Thoracic aorta (tissue), 2 donors: ENCODE results near the gene TMEM229A. TPM values are rescaled to one million over a fixed set of nuclear protein-coding genes. Genes with fewer than 3 reads are reported as not detected.

Source experiments
- ATAC-seq: fragments of 150-250 bp; one replicate; pipeline ENCODE4 v1.8.0; 2017; ENCODE audit warnings: low read depth; ENCODE audit not compliant: insufficient number of reproducible peaks, low FRiP score
- DNase-seq: peaks from one replicate; pipeline ENCODE4 v3.0.0-alpha.2; 2020; ENCODE audit warnings: low spot score
- H3K27ac ChIP-seq, 2 donors: fragments of 200-600 bp; sonication (generic); 1 replicate in 1 of 2; 2 replicates in 1 of 2; pipeline ENCODE4 v1.5.1; 2016; ENCODE audit warnings: mild to moderate bottlenecking in 2 of 2, moderate library complexity in 2 of 2
- H3K27me3 ChIP-seq: fragments of 200-600 bp; sonication (generic); replicated peaks from 2 replicates; pipeline ENCODE4 v1.6.0; 2016; ENCODE audit warnings: mild to moderate bottlenecking; ENCODE audit not compliant: insufficient read depth
- H3K36me3 ChIP-seq: fragments of 200-600 bp; sonication (generic); one replicate; pipeline ENCODE4 v1.5.1; 2016
- H3K4me1 ChIP-seq, 2 donors: fragments of 200-600 bp; sonication (generic); 1 replicate in 1 of 2; 2 replicates in 1 of 2; pipeline versions ENCODE4 v1.5.1 to v1.6.0; 2016; ENCODE audit warnings: low read depth in 2 of 2, mild to moderate bottlenecking in 1 of 2; ENCODE audit not compliant: control insufficient read depth in 1 of 2
- H3K4me3 ChIP-seq: fragments of 200-600 bp; sonication (generic); 2 replicates; pipeline ENCODE4 v1.5.1; 2016; ENCODE audit warnings: mild to moderate bottlenecking
- H3K9me3 ChIP-seq: fragments of 200-600 bp; sonication (generic); 2 replicates; pipeline ENCODE4 v1.5.1; 2016
- total RNA-seq, 2 donors: library from RNA; depleted of rRNA; stranded (reverse); fragments of >200 nt; gene quantifications; one replicate each; pipeline versions ENCODE4 v1.1.0 to v1.2.3, GENCODE V29; 2016
- TF ChIP-seq, protein P1 (sequence below): fragments of 200-600 bp; sonication (generic); IDR thresholded peaks from one replicate; pipeline ENCODE4 v1.5.1; 2019; ENCODE audit warnings: antibody characterized with exemption

TMEM229A gene
- total RNA-seq, 2 donors from 2014 or later = not detected

DNA sequence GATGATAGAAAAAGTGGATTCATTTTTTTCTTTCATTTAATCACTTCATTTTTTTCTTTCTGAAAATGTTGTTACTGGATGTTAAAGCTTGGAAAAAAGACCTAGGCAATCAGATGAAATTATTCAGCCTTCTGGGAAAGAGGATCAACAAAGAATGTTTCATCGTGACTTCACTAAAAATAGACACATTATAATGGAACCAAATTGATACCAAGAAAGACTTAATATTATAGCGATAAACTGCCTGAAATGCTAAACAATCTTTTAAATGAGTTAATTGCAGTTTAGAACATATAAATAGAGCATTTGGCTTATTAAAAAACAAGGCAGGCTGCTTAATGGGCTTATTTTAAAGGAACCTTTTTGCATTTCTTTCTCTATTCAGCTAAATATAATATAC is 25.6 kb upstream of the TMEM229A start:
- Histone ChIP-seq H3K4me3 (no peak overlapping the region), H3K27ac (no peak overlapping the region), H3K9me3 (no peaks in the 10 kb centered on the region), H3K36me3 (no peaks in the 10 kb centered on the region), H3K27me3 (no peaks in the 10 kb centered on the region), H3K4me1 (no peaks in the 10 kb centered on the region)
- TF ChIP-seq, protein P1, sequence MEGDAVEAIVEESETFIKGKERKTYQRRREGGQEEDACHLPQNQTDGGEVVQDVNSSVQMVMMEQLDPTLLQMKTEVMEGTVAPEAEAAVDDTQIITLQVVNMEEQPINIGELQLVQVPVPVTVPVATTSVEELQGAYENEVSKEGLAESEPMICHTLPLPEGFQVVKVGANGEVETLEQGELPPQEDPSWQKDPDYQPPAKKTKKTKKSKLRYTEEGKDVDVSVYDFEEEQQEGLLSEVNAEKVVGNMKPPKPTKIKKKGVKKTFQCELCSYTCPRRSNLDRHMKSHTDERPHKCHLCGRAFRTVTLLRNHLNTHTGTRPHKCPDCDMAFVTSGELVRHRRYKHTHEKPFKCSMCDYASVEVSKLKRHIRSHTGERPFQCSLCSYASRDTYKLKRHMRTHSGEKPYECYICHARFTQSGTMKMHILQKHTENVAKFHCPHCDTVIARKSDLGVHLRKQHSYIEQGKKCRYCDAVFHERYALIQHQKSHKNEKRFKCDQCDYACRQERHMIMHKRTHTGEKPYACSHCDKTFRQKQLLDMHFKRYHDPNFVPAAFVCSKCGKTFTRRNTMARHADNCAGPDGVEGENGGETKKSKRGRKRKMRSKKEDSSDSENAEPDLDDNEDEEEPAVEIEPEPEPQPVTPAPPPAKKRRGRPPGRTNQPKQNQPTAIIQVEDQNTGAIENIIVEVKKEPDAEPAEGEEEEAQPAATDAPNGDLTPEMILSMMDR = no peak
- ATAC-seq = no peak
- DNase-seq = no peak

DNA sequence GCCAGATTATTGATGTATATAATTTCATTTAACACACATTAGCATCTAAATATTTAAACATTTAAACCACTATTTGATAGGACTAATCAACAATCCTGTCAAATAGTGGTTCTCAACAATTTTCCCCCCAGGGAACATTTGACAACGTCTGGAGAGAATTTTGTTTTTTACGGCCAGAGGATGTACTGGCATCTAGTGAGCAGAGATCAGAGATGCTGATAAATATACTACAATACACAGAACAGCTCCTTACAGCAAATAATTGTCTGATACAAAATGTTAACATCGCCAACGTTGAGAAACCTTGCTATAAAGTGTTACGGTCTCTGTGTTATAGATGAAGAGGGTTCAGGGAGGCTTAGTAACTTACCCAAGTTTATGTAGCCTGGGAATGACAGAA is 25.0 kb upstream of the TMEM229A start:
- Histone ChIP-seq H3K27ac (no peak overlapping the region), H3K27me3 (no peaks in the 10 kb centered on the region), H3K4me1 (no peaks in the 10 kb centered on the region), H3K9me3 (no peaks in the 10 kb centered on the region), H3K36me3 (no peaks in the 10 kb centered on the region), H3K4me3 (no peak overlapping the region)
- DNase-seq = no peak
- TF ChIP-seq, protein P1 = no peak
- ATAC-seq = no peak

DNA sequence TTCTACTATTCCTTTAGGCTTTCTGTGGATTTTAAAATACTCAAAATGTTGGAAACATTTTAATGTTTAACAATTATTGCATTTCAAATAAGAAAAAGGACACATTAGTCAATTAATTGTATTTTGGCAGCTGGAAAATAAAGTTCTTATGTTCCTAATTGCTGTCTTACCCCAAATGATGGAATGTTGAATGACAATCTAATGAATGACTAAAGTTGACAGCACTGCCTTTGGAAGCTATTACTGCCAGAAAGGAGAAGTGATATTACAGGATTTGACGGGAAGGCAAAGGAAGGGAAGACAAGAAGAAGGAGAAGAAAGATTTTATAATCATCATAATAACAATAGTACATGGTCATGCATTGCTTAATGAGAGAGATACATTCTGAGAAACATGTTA is 23.4 kb upstream of the TMEM229A start:
- DNase-seq = no peak
- no peaks in the 10 kb centered on the region for H3K36me3 ChIP-seq
- H3K4me1 ChIP-seq = no peaks in the 10 kb centered on the region
- no peak overlapping the region for H3K27ac ChIP-seq
- H3K9me3 ChIP-seq = no peaks in the 10 kb centered on the region
- ATAC-seq = no peak
- TF ChIP-seq, protein P1 = no peak
- H3K27me3 ChIP-seq = no peaks in the 10 kb centered on the region
- H3K4me3 ChIP-seq = no peak overlapping the region

DNA sequence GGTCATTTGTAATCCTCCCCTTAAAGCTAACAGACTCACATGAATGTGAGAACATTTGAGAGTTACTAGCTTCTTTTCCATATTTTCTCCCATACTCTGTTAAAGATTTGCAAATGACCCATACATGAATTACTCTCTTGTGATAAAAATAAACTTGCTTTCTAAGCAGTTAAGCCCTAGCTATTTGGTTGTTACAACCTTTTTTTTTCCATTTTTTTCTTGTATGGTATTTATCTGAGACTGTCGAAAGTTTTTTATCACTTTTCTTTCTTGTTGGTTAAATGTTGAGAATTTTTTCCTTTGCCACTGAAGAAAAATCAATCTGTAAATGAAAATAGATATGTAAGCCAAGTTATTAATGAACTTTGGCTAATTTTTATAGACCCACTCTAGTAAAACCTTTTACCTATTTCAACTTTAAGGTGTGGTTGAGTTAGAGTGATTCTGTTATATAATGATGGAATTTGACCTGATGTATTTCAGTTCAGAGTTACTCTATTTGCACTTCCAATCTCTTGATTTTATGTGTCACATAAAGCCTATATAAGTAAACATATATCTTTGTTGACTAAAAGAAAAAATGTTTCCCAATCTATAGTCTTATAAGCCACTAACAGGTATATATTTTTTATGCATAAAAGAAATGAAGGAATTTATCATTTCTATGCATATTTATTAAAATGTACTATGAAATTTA is 19.0 kb upstream of the TMEM229A start:
- no peak for ATAC-seq

DNA sequence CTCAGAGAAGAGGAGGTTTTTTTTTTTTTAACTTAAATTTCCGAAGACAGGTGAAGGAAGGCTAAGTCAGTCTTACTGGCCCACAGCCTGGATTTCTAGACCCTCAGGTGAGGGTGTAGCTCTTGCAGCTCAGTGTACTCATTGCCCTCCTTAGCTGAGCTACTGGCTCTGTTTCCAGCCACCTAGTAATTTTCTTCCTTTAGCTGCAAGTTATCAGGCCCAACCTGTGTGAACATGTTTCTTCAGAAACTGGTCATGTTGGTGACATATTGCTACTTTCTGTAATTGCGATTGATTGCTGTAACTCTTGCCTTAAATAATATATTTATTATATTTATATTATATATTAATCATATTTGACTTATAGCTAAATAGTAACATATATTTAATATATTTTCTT is 10.0 kb upstream of the TMEM229A start:
- TF ChIP-seq, protein P1 = no peak
- H3K4me3 ChIP-seq = no peak overlapping the region
- H3K27ac ChIP-seq = no peak overlapping the region
- no peaks in the 10 kb centered on the region for H3K4me1 ChIP-seq
- ATAC-seq (no peak), DNase-seq (no peak)
- no peaks in the 10 kb centered on the region for H3K36me3 ChIP-seq
- H3K9me3 ChIP-seq = no peaks in the 10 kb centered on the region
- H3K27me3 ChIP-seq = no peaks in the 10 kb centered on the region

More for the DNA sequence above, 19.0 kb upstream of the TMEM229A start:
- Histone ChIP-seq H3K27me3 (no peaks in the 10 kb centered on the region), H3K36me3 (no peaks in the 10 kb centered on the region), H3K4me3 (no peak overlapping the region), H3K4me1 (no peaks in the 10 kb centered on the region), H3K9me3 (no peaks in the 10 kb centered on the region), H3K27ac (no peak overlapping the region)
- TF ChIP-seq, protein P1 = no peak
- no peak for DNase-seq
